ENCODE results near the gene RNF166. TPM values are rescaled to one million over a fixed set of nuclear protein-coding genes. Genes with fewer than 3 reads are reported as not detected.
A peak's percentile ranks its signal among the peaks of the same experiment; 100 is the strongest.

The RNF166 gene
- polyA plus RNA-seq, 4 donors, result 14.1 to 21.7 (median 19.9) TPM

DNA sequence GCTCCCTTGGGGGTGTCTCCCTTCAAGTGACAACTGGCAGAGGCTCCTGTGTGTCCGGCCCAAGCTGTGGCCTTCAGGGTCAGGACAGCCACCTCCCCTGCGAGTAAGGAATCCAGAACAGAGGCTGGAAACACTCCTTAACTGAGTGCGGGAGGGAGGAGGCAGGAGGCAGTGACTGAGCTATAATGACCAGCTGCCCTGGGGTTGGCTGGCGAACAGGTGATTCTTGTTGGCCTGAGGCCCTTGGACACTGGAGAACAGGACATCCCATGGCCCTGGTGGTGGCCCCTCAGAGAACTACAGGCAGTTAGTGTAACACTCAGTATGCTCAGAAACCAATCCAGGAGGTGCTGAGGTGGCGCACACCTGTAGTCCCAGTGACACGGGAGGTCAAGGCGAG is 10.5 kb downstream of the RNF166 start:
- no peak for DNase-seq (ENCODE audit: low read depth in 4 of 4, low spot score in 3 of 4)

DNA sequence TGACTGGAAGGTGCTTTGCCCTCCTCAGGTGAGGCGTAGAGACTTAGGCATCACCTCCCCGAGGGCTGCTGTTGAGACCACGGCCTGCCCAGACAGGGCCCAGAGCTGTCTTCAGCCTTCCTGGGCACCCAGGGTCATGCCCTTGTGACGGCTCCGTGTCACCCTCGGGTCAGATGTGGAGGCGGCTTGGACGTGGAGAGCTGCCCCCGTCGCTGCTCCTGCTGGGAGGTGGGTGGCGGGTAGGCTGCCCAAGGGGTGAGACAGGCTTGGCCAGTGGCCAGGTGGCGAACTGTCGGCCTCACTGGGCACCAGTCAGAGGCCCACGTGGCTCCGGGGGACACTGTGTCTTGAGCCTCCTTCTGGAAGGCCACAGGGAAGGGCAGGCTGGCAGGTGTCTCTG is 11.0 kb downstream of the RNF166 start:
- DNase-seq (ENCODE audit: low read depth in 4 of 4, low spot score in 3 of 4), result no peak

DNA sequence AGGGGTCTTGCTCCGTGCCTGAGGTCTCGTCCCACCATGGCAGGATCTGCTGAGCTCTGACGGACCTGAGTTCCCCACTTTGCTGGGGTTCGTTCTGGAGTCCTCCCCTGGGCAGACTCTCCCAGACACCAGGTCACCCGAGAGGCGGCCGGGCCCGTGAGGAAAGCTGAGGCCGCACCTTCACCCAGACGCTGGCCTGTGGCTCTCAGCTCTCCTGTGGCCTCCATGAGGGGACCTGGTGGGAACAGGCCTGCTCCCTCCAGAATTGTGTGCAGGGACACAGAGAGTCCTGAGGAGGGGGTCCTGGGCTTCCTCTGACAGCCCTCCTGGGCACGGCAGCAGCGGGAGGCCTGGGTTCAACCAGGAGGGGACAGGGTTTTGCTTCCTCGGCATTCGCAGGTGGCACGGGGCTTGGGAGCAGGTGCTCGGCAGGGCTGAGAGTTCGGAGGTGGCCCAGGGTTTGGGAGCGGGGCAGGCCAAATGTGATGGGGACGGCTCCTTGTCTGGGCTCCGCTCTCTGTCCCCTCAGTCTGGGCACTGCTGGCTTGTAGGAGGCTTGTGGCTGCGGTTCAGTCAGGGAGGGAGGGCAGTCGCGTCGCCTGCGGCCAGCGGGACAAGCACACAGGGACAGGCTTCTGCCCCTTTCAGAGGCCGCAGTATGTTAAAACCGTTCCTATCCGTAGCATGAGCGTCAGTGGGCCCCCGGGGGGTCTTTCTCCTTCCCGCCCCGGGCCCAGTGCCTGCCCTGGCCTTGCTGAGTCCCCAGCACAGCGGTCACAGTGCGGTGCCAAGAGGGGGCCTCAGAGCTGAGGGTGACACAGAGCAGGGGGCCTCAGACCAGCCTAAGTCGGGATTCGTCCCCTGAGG is 11.8 kb downstream of the RNF166 start:
- no peak for DNase-seq (ENCODE audit: low read depth in 4 of 4, low spot score in 3 of 4)

DNA sequence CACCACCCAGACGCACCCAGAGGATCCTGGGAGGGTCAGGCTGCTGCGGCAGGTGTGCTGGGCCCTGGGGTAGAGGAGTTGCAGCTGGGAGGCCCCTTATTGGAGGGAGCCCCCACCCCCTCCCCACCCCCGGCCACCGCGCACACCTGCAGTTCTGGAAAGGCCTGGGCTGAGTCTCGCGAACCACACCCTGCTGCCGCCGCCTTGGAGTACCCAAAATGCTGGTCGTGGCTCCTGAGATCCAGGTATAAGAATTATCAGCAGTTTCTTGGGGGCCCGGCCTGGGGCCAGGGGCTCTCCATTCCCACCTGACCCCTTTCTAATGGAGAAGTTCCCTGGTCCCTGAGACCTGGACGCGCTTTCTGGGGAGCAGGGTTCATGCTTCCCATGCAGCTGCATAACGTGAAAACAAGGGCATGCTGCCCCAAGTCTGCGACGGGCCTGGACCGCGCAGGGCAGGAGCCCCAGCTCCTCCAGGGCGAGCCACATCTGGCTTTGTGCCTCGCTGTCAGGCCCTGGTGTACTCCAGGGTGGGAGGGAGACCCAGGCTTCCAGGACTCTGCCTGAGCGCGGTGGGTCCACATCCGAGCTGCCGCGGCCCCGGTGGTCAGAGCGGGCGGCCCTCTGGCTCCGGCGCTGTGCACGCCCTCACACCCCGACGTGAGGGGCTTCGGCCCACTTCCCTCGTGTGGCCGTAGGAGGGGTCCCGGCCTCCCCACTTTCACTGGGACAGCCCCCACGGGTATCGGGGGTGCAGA is 12.6 kb downstream of the RNF166 start:
- no peak for DNase-seq (ENCODE audit: low read depth in 4 of 4, low spot score in 3 of 4)

DNA sequence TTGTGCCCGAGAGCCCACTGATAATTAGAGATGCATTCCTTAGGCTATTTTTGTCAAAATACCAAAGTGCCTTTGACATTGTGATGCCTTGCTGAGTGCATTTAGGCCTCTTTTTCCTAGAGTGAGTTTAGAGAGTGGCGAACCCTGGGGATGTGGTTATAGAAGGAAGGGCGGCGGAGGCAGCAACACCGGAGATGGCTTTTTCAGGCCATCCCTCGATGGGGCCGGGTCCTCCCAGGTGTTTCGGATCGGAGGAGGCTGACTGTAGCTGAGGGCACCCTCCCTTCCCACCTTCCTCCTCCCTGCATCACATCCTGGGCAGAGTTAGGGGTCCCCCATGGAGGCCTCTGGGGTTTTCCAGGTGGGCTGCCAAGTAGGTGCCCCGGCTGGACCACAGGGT is 13.3 kb downstream of the RNF166 start:
- DNase-seq (ENCODE audit: low read depth in 4 of 4, low spot score in 3 of 4), result no peak

DNA sequence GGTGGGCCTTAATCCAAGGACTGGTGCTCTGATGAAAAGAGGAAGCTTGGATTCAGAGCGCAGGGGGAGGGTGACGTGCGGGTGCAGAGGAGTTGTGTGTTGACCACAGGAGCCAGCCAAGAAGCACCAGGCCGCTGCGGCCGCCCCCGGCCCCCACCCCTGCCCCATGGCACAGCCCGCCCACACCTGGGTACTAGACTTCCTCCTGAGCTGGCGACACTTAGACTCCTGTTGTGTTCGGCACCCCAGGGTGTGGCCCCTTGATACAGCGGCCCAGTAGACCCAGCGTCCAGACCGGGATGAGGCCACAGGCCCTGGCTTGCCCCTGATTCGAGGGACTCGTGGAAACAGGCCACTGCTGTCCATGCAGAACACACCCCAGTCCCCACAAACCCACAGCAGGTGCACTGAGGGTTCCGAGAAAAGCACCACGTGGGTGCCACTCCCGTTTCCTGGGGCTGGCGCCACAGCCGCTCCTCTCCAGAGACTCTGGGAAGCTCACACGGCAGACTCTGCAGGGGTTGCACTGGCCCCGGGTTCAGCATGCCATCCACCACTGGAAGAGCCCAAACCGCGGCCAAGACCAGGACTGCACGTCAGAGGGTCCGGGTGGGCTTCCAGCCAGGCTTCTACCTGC is 14.2 kb downstream of the RNF166 start:
- DNase-seq (ENCODE audit: low read depth in 4 of 4, low spot score in 3 of 4), result no peak

DNA sequence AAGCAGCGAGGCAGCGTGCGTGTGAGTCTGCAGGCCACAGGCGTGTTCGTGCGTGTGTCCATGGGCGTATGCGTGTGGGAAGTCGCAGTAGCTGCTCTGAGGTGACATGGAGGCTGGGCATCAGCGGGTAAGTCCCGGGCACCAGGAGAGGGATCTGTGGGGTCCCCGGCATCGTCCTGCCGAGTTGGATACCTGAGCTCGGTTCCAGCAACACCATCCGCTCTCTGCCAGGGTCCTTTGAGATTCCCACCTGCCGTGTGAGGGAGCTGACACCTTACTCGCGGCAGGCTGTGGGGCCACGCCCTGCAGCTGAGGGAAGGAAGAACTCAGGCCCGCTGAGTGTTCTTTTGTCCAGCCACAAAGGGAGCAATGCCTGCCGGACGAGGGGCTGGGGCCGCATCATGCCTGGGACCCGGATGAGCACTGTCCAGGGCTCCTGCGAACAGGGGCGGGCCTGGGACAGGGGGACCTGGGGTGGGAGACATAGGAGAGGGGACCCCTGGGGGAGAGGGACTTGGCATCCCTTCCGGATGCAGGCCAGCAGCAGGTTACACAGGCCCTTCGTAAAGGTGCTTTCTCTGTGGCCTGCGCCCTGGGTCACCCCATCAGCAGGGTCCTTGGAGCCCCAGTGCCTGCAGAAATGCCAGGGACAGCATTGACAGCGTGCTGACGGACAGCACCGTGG is 14.9 kb downstream of the RNF166 start:
- no peak for DNase-seq (ENCODE audit: low read depth in 4 of 4, low spot score in 3 of 4)

DNA sequence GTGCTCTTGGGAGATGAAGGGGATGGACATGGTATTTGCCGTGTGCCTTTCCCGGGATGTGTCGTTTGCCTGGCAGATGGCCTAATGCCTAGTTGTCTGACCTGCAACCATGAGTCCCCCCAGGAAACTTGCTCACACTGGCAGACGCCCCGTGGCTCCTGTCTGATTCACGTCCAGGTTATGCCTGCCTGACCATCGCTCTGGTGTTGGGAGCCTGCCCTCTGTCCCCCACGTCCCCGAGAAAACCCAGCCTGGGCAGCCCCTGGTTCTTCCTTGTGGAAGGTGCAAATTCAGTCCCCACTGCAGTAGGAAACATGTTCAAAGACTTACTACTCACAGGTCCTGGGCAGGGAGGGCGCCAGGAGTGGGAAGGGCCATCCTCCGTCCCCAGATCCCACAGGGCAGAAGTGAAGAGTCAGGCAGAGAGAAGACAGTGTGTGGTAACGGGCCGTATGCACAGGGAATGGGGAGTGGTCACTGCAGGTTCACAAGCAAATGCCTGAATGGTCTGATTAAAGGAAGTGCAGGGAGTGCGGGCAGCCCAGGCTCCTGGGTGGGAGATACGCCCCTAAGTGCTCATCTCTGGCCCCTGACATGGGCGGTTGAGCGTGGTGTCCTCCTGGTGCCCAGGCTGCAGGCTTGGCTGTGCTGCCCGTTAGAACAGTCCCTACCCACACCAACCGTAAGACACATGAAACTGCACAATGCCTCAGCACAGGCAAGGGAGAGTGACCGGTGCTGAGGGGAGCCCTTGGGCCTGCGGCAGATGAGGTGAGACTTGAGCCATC is 15.7 kb downstream of the RNF166 start:
- DNase-seq (ENCODE audit: low read depth in 4 of 4, low spot score in 3 of 4), result no peak

DNA sequence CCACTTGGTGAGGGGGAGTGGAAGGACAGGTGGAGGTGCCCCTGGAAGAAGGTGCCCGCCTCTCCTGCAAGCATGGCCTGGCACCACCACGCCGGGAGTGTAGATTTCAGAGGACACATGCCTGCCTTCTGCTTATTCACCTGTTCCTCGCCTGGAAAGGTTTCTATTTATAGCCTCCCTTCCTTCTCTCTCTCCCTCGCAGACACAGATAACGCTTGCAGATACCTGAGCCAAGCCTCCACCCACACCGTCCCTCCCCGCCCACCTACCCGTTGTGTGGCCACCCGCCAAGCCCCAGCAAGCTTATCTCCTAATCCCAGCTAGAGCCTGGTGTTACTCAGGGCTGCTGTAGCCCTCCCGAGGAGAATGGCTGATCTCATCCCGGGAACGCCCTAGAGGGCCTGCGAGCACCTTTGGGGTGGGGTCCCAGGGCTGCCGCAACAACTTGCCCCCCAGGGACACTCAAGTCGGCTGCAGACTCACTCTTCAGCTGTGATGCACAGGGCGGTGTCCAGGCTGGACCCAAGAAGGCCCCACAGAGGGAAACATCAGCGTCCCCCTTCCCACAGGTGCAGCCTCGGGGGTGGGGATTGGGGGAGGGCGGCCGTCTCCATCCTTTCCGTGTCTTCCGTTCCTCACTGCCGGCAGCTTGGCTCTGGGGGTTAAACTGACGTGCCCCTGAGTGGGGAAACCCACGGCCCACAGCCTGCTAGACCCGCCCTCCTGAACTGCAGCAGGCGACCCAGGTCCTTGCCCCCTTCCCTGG is 18.0 kb downstream of the RNF166 start:
- no peak for DNase-seq (ENCODE audit: low read depth in 4 of 4, low spot score in 3 of 4)

DNA sequence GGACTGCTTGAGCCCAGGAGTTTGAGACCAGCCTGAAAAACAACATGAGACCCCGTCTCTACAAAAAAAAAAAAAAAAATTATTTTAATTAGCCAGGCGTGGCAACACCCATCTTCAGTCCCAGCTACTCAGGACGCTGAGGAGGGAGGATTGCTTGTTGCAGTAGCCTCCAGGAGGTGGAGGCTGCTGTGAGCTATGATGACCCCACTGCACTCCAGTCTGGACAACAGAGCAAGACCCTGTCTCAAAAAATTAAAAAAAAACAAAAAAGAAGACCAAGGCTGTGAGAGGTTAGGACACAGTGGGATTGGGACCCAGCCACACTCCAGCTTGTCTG is 18.6 kb downstream of the RNF166 start:
- DNase-seq (ENCODE audit: low read depth in 4 of 4, low spot score in 3 of 4), result no peak

DNA sequence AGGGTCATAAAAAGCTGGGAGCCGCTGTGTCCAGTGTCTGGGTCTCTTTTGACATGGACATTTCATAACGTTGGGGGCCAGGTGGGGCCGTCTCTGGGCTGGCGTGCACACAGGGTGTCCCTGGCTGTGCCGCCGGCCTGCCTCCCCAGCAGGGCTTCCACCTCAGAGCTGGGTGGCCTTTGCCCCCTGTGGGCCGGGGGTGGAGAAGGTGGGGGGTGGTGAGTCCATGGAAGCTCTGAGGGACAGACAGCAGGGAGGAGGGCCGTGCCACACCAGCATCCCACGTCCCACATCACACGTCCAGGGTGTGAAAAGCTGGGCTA is 19.0 kb downstream of the RNF166 start:
- DNase-seq (ENCODE audit: low read depth in 4 of 4, low spot score in 3 of 4), result no peak

DNA sequence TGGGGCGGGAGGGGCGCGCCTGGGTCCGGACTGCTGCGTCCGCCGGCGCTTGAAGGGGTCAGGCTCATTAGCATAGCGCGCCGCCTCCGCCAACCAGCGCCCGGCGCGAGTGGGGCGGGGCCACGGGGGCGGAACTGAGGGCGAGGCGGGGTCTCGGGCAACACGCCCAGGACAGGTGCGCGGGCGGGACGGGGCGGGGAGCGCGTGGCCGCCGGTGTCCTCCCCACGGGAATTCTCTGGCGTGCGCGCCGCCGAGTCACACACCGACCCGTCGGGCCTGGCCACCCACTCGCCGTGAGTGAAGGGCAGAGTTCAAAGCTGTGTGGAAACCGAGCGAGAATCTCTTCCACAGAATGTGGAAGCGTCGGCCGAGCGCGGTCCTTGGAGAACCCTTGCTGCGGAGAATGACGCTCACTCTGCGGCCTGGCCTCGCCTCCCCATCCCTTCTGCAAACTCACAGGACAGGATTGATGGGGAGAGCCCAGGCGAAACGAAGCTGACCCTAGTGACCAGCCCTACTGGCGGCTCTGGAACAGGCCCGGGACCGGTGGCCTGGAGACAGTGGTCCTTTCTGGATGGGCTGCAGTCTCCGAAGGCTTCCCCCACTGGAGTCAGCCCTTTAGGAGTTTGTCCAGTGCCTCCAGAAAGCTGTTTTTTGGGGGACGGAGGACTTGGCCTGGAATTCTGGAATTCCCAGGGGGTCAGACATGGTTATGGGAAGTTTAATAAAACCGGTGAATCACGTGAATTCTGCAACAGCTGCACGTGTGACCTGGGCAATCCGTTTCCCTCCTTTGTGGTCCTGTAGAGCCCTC is 19.6 kb downstream of the RNF166 start, which contains the start of gene SNAI3:
TSS of gene SNAI3 (minus strand) at position 69 of the 815 bp plus-strand sequence. CDS start 101 bp downstream, outside the sequence.
- peak in 2 of 4 donors; percentile 47 to 55 for DNase-seq (ENCODE audit: low read depth in 4 of 4, low spot score in 3 of 4)

DNA sequence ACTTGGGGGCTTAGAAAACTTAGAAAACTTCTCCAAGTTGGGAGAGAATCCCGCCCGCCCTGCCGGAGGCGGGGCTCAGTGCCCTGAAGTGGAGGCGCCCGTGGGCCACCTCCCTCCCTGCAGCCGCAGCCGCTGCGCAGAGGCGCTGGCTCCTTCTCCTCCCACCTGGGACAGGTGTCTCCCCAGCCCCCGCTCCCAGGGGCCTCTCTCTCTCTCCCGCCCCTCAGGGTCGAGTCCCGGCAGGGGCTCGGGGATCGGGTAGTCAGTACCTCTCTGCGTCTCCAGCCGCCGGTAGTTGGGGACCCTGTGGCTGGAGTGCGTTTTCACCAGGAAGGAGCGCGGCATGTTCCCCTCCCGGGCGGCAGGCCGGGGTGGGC is 20.2 kb downstream of the RNF166 start:
- DNase-seq (ENCODE audit: low read depth in 4 of 4, low spot score in 3 of 4), result no peak

DNA sequence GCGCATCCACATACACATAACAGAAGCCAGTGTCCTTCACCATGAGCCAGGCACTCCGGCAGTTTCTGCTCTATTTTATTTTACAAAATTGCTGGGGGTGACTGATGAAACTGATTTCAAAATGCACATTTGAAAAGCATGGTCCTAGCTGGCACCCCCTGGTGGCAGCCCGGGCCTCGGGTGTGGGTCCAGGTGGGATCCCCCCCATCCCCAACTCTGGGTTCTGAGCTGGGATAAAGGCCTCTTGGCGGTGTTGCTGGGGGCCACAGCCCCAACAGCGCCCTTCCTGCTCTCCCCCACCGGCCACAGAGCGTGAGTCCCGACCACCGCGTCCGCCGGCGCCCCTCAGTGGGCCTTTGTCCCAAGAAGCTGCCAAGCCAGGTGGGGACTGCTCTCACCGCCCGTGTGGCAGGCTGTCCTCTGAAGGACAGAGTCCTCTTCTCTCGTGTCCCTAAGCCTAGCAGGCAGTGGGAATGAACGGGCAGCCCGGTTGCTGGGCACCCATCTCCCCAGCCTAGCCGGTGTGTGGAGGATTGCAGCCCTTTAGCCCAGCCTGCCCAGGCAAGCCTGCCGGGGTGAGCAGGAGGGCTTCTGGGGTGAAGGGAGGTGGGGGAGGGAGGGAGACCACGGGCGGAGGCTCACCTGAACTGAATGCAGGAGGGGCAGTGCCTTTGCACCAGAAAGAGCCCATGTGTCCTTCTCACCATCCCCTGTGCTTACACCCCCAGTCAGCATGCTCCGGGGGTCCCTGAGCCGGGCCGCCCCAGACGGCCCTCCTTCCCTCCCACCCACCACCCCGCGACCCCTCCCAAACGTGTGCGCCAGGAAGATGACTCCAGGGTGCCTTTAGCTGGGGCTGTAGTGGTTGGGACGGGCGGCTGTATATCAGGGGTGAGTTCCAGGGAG is 20.8 kb downstream of the RNF166 start:
- DNase-seq (ENCODE audit: low read depth in 4 of 4, low spot score in 3 of 4), result no peak

DNA sequence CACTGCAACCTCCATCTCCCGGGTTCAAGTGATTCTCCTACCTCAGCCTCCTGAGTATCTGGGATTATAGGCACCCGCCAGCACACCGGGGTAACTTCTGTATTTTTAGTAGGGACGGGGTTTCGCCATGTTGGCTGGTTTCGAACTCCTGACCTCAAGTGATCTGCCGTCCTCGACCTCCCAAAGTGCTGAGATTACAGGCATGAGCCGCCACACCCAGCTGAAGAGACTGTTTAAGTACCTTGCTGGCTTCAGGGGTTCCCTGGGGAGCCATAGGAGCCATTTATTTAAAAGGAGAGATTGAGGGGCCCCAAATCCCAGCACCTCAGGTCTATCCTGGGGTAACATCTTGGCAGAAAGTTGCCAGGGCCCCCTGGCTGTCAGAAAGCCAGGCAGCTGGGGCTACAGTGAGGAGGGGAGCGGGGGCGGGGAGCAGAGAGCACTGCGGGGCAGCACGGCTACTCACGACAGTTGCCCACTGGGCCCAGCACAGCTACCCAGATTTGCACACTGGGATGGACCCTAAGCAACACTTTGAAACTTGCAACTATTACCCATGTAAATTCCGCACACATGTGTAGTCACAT is 21.5 kb downstream of the RNF166 start:
- DNase-seq (ENCODE audit: low read depth in 4 of 4, low spot score in 3 of 4), result no peak

DNA sequence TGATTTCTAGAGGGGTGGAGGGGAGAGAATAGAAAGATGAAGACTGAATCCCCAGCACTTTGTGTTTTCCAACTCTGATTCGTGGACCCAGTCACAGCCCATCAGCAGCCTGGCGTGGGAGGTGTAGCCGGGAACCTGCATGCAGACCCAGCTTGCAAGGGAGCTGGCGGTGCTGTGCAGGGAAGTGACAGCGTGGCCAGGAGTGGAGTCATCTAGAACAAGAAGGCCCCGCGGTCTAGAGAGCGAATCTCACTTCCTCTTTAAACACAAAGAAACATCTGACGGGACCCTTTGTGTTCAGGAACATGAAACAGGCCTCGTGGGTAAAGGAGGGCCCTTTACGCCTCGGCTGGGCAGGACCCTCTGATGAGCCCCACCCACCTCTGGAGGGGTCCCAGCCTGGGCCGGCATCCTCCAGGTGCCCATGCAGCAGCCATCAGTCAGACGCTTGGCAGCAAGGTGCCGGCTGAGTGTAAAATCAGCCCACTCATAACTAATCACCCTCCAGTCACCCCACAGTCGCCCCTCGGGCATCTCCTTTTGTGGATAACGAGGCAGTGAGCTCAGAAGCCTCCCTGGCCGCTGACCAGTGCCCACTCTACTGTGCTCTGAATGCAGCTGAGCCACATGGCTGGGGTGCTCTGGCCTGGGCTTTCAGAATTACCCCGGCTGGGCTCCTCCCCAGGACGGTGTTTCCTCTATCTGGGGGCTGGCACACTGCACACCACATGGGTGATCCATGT is 24.3 kb downstream of the RNF166 start:
- no peak for DNase-seq (ENCODE audit: low read depth in 4 of 4, low spot score in 3 of 4)
